NCI-H2227 (cell line): ENCODE measurements around the gene RNF217.

Source experiments
- DNase-seq: peaks from one replicate; lab custom pipeline; 2025; ENCODE audit not compliant: unreplicated experiment; lab: John Stamatoyannopoulos, UW

RNF217 gene

DNA sequence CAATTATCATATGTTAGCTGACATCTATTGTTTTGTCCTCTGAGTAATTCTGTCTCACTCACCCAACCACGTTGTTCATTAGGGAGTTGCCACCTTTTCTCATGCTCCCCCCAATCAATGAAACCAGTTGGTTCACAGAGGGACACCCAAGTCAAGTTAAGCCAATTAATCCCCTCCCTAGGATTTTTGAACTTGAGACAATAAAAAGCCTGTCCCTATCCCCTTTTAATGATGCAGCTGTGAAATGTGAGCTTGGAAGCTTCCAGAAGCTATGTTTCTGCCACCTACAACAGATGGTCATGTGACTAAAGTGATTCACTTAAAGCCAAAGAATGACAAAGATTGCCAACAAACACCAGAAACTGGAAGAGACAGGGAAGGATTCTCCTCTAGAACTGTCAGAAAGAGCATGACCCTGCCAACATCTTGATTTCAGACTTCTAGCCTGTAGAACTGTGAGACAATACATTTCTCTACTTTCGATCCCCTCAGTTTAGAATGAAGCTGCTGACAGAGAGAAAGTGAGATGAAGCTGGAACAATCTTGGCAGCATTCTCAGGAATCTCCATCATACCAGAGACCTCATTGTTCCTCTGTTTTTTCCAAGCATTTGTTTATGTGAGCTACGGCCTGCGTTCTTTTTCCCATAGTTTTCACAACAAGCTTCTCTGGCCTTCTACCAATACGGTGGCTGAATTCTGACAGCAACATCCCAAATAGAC is 133.5 kb downstream of the RNF217 start:
- DNase-seq = no peak

DNA sequence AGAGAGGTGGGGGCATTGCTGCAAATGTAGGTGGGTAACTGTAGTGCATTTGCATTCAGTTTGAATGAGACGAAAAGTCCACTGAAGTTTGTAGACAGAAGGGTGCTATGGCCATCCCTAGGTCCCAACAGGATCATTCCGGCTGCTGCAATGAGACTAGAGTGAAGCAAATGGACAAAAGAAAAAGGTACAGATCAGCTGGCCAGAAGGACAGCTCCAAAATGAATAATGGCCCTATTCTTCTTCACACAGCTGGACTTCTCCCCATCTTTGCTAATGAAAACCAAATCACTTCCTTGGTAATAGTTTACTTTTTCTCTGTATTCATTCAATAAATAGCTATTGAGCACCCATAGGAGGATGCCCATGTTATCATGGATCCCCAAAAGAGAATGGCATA is 134.9 kb downstream of the RNF217 start:
- DNase-seq = no peak

DNA sequence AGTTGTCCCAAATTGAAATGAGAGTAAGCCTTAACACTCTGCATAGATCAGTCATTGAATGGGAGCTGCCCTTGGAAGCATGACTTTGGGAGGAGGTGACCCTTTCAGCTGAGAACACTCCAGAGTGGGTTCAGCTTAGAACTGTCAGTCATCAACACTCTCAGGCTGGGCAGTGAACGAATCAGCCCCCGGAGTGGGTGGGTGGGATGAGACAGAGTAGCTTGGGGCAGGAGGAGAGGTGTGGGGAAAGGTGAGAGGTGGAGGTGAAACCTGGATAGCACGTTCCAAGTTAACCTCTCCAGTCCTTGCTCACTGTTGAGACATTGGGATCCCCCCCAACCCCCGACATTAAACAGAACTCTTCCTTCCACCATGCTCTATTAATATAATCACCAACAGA is 136.0 kb downstream of the RNF217 start:
- no peak for DNase-seq

DNA sequence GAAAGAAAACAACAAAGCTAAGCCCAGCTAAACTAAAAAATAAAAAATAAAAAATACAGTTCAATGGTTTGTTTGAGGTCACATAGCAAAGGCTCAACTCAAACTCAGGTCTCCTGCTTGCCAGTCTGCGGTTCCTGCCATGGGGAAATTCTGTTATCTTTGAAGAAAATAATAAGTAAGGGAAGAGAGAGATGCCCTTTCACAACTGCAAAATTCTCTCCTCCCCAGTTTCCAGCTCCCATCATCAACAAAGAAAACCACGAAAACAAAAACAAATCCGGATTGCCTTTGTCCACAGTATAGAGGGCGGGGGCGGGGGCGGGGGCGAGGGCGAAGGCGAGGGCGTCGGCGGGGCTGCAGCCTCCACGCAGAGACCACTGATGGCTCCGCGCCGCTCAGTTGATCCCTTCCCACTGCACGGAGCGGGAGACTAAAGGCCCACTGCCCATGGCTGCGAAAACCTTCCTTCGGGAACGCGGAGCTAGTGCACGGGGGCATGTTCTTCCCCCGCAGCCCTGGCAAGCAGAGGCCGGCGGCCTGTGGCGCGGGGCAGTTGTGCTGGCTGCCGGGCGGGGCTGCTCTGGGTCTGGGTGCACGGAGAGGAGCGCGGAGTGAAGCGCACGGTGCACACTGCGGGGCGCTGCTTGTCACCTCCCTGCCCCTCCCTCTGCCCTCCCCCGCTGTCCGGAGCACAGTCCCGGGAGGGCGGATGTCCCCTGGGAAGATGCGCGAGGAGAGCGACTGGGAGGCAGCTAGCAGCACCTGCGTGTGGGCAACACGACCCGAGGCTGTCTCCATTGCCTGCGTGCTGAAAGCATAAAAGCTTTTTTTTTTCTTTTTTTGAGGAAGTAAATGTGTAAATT is 137.2 kb downstream of the RNF217 start:
- DNase-seq = peak; percentile 47

DNA sequence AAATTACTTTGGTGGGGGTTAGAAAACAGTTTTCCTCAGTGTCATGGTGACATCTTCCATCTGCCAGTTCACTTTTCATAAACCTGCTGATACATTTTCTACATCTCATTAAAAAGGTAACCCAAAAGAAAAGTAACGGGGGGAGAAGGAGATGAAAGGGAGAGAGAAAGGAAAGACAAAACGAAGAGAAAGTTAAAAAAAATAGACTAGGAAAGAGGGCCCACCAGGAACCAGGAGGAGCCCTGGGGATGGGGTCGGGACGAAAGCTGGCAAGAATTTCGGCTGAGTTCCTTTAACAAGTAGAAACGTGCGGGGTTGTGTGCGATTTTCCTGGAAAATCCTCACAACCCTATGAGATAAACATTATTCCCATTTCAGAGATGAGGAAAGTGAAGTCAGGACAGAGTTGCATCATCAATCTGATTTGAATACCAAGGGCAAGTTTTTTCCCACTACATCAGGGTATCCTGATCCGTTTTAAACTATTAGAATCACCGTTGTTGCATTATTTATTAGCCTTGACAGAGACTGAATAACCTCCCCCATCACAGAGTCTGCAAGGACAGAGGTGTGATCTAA is 137.9 kb downstream of the RNF217 start:
- DNase-seq = no peak

DNA sequence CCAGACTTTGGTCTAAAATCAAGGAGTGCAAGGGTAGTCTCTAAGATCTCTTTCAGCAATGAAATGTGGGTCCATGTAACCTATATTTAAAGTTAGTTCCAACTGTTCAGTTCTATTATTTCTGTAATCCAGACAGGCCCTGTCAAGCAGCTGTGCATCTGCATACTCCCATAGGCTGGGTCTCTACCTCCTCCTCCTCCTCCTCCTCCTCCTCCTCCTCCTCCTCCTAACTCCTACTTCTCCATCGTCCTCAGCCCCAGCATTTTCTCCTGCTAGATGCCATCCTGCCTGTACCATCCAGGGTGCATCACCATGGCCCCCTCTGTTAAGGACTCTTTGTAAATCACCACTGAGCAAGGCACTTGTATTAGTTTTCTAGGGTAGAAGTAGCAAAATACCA is 138.9 kb downstream of the RNF217 start:
- DNase-seq = no peak

DNA sequence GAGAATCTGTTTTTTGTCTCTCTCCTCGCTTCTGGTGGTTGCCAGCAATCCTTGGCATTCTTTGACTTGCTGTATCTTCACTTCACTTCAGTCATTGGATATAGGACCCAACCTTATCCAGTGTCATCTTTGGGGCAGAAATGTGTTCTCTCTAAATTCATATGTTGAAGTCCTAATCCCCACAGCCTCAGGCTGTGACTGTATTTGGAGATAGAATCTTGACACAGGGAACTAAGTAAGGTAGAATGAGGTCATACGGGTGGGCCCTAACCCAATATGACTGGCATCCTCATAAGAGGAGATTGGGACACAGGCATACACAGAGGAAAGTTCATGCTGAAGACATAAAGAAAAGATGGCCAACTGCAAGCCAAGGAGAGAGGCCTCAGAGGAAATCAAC is 139.4 kb downstream of the RNF217 start:
- no peak for DNase-seq

DNA sequence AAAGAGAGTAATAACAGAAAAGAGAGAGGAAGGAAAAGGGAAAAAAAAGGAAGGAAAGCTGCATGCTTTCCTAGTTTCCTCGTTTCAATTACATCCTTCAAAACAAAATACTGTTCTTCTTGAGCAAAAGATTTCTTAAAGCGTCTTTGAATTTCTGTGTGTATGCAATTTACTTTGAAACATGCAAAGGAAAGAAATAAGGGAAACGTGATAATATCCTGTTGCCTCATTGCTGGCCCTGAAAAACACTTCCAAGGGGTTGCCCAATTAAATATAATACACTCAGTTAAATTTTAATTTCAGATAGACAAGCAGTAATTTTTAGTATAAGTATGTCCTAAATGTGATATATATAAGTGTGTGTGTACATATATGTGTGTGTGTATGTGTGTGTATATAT is 140.2 kb downstream of the RNF217 start:
- no peak for DNase-seq

DNA sequence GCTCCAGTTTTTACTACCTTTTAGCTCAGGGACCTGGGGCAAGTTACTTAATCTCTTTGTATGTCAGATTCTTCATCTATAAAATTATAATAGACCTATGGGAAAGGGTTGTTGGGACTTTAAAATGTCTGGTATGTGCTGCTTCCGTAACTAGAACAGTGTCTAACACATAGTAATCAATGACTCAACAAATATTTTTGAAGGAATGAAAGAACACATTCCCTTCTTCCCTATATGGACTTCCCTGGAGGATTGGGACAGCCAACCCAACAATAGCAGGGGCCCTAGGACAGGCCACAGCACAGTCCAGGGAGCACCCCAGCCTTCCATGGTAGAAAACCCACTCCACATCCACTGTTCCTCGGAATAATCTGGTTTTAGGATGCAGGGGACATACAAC is 140.7 kb downstream of the RNF217 start:
- no peak for DNase-seq

DNA sequence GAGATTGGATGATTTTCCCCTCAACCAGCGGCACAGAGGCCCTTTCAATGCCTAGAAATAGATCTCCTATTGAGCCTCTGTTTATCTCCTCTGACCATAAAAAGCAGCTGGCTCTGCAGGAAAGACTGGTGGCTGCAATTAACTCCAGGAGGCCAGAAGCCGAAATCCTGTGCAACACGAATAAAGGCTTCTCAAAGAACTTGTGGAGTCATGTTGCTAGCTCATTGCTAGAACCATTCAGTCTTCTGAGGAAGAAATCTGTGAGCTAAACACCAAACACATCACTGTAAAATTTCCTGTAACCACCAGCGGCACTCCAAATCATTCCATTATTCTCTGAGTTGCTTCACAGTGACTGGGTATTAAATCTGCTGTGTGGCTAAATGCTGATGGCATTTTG is 142.2 kb downstream of the RNF217 start:
- peak; percentile 22 for DNase-seq

DNA sequence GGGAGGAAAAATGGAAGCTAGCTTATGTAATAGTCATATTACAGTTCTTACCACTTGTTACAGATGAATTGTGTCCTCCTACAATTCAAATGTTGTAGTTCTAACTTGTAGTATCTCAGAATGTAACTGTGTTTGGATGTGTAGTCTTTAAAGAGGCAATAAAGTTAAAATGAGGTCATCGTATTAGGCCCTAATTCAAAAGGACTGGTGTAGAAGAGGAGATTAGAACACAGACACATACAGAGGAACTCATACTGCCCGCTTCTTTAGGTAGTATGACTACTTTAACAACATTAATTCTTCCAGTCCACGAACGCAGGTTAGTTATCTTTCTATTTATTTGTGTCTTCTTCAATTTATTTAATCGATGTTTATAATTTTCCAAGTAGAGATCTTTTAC is 144.8 kb downstream of the RNF217 start:
- no peak for DNase-seq

DNA sequence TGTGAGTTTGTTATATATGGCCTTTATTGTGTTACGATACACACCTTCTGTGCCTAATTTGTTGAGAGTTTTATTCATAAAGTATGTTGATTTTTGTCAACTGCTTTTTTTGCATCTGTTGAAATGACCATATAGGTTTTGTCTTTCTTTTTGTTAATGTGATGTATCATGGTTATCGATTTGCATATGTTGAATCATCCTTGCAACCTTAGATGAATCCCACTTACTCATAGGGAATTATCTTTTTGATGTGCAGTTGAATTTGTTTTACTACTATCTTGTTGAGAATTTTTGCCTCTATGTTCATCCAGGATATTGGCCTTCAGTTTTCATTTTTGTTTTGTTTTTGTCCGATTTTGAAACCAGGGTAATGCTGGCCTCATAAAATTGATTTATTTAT is 145.7 kb downstream of the RNF217 start:
- no peak for DNase-seq

DNA sequence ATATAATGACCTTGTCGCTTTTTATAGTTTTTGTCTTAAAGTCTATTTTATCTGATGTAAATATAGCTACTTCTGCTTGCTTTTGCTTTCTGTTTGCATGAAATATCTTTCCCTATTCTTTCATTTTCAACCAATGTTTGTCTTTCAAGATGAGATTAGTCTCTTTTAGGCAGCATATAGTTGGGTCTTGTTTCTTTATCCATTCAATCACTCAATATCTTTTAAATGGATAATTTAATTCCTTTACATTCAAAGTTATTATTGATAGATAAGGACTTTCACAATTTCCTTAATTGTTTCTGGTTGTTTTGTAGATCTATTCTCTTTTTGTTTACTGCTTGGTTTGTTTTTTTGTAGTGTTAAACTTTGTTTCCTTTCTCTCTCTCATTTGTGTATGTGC is 147.8 kb downstream of the RNF217 start:
- no peak for DNase-seq

DNA sequence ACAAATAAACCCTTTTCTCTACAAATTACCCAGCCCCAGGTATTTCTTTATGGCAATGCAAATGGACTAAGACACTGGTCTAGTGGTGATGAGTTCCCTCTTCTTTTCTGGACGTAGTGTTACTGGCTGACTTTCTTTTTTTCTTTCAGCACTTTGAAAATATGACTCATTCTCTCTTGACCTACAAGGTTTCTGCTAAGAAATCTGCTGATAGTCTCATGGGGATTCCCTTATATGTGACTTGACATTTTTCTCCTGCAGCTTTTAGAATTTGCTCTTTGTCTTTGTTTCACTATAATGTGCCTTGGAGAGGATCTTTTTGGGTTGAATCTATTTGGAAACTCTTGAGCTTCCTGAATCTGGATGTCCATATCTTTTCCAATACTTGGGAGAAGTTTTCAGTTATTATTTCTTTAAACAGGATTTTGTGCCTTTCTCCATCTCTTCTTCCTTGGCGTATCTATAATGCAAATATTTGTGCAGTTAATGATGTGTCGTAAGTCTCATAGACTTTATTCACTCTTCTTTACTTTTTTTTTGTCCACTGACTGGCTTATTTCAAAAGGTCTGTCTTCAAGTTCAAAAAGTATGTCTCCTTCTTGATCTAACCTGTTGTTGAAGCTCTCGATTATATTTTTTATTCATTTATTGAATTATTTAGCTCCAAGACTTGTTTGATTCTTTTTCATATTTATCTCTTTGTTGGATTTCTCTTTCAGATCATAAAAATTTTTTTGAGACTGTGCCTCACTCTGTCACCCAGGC is 149.2 kb downstream of the RNF217 start:
- DNase-seq = no peak

DNA sequence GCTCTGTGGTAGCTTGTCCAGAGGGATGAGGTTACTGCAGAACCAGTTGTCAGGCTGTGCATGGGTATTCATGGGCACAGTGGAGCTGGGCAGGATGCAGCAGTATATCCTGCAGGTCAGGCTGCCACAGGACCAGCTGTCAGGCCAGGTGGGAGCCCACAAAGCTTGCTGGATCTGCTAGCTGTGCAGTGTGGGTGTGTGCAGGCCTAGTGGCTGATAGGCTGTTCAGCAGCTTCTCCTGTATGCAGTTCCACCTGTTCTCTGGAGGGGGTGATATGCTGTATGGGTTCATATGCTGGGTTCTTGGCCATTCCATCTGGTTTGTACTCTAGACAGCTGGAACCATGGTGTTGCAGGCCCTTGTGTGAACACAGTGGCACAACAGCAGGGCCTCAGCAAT is 150.7 kb downstream of the RNF217 start:
- no peak for DNase-seq

DNA sequence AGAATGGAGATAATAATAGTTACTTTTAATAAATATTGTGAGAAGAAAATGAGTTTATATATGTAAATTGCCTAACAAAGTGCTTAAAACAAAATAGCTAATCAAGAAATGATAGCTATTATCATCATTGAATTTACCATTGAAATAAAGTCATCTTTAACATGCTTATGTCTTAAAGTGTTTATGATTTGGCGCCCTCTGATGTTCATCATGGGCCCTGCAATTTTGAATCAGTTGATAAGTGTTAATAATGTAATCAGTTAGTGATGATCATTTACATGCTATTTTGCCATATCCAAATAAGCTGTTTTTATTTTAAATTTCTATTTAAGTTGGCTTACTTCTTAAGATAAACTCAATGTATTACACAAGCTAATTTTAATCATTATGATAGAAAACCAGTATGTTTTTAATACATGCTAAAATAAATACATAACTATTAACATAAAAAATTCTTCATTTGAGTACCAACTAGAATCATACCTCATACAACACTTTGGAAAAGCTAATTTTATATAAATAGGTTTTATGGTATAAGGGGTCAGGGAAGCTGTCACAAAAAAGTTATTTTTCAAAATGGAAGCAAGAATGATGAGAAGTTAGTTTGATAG is 152.1 kb downstream of the RNF217 start:
- DNase-seq = peak; percentile 33

DNA sequence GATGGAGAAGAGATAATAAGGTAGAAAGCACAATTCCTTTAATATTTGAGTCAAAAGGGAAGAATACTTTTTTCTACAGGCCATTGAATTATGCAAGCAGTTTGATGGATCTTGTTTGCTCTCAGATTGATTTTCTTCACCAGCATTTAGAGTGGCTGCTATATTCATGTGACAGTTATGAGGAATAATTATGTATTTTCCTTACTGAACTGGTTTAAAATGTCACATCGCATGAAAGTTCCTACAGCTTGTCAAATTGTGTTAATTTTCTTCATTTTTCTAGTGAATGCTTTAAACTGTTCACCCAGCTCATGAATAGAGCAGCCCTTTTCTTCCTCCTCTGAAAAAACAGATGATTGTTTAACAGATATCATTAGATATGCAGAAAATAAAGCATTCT is 153.9 kb downstream of the RNF217 start:
- no peak for DNase-seq

DNA sequence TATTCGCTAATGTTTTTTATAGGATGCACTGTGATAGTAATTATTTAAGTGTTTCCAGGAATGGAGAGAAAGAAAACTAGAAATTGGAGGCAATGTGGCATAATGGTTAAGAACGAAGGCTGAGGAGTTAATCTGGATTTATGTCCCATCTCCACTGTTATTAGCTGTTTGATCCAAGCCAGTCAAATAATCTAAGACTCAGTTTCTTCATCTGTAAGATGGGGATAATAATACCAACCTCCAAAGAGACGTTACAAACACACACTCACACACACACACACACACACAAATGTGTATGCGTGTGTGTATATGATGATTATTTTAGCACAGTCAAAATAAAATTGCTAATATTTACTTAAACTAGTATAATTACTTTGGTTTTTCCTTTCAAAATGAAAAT is 154.5 kb downstream of the RNF217 start:
- no peak for DNase-seq

DNA sequence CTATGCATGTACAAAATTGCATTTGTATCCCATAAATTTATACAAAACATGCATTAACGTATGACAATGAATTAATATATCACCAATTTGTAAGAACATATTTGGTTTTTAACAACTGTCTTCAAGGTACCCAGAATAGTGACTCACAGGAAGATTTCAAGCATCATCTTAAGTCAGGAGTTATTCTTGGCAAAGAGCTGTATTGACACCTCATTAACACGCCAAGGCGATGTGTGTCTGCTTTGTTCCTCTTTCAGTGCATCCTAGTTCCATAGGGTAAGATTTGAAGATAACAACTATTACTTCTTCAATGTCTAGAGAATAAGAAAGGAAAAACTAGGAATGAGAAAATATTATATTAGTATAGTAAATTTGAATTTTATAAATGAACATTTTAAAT is 155.6 kb downstream of the RNF217 start:
- DNase-seq = no peak

DNA sequence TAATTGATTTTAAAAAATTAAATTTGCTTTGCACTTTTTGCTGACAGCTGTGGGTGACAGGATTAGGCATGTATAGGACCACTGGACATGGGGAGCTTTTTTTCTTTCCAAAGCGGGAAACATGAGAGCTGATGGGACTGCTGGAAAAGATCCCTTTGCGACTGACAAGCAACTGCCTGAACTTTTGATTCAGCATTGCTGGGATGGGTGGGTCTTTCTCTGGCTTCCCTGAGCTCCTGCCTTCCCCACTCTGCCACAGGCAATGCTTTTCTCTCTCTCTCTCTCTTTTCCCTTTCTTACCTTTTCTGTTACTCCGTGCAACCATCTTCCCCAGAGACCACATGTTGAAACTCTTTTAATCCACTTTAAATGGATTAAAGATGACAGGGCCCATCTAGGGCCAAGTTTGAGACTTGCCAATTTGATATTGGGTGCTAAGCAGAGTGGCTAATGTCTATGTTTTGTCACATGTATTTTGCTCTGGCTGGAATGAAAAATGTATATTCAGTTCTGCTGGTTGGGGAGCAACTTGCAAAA is 157.9 kb downstream of the RNF217 start:
- DNase-seq = no peak

DNA sequence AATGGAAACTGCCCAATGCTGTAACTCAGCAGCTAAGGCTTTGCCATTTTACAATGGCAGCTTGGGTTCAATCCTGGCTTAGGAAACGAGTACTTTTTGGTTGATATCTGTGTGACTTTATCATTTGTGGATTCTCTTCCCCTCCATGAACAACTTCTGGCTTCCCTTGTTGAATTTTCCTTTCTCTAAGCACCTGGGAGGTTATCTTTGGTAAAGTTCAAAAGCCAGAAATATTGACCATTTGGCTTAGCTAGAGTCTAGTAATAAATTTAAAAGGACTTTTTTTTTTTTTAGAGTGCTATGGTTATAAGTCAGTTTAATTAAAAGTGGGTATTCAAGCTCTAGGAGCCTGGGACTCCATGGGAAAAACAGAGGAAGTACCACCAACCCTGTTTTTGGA is 159.7 kb downstream of the RNF217 start:
- no peak for DNase-seq
